Gastroesophageal sphincter (tissue), 3 donors: ENCODE measurements around the gene EVA1A.

Experiments used
- CTCF ChIP-seq, 4 experiments: fragments of 200-600 bp in 2 of 4; fragments of 450-650 bp in 2 of 4; sonication (generic) in 1 of 4; IDR thresholded peaks; one replicate each; pipeline ENCODE4 v1.5.1; 2017 to 2019; ENCODE audit warnings: antibody characterized with exemption in 4 of 4, mild to moderate bottlenecking in 2 of 4, moderate library complexity in 2 of 4
- POLR2A ChIP-seq, 2 donors: fragments of 450-650 bp; IDR thresholded peaks; one replicate each; pipeline ENCODE4 v1.6.1; 2017; ENCODE audit warnings: antibody characterized with exemption in 2 of 2, mild to moderate bottlenecking in 2 of 2, moderate library complexity in 1 of 2

- no peak for TF ChIP-seq CTCF (IDR thresholded peaks at IDR 0.05)
- no peak for TF ChIP-seq POLR2A (IDR thresholded peaks at IDR 0.05)
These were observed 43.7 kb upstream of the EVA1A start for GRCh38 chr2:75604484-75604883.
